T-helper 2 cell treated with Interferon-gamma antibody and Interleukin-4, amounts not matched to agents 5 μg/mL and 100 μg/mL, for 36 hours (primary cell): ENCODE measurements around the gene CASZ1.

ENCODE experiments used
- DNase-seq: peaks from one replicate; pipeline ENCODE4 v3.0.0; 2021; ENCODE audit warnings: low spot score
- H3K27ac Mint-ChIP-seq: one replicate; pipeline ENCODE4 v1.8.0; 2021; ENCODE audit warnings: mild to moderate bottlenecking, mixed read lengths
- H3K27me3 Mint-ChIP-seq: one replicate; pipeline ENCODE4 v1.8.0; 2021; ENCODE audit warnings: low read depth, mixed read lengths
- H3K36me3 Mint-ChIP-seq: one replicate; pipeline ENCODE4 v1.8.0; 2021; ENCODE audit warnings: low read depth, mixed read lengths
- H3K4me1 Mint-ChIP-seq: one replicate; pipeline ENCODE4 v1.8.0; 2021; ENCODE audit warnings: low read depth, mixed read lengths
- H3K4me3 Mint-ChIP-seq: one replicate; pipeline ENCODE4 v1.8.0; 2022; ENCODE audit warnings: mild to moderate bottlenecking, moderate library complexity, mixed read lengths
- H3K9me3 Mint-ChIP-seq: one replicate; pipeline ENCODE4 v1.8.0; 2021; ENCODE audit warnings: mixed read lengths

Gene CASZ1

DNA sequence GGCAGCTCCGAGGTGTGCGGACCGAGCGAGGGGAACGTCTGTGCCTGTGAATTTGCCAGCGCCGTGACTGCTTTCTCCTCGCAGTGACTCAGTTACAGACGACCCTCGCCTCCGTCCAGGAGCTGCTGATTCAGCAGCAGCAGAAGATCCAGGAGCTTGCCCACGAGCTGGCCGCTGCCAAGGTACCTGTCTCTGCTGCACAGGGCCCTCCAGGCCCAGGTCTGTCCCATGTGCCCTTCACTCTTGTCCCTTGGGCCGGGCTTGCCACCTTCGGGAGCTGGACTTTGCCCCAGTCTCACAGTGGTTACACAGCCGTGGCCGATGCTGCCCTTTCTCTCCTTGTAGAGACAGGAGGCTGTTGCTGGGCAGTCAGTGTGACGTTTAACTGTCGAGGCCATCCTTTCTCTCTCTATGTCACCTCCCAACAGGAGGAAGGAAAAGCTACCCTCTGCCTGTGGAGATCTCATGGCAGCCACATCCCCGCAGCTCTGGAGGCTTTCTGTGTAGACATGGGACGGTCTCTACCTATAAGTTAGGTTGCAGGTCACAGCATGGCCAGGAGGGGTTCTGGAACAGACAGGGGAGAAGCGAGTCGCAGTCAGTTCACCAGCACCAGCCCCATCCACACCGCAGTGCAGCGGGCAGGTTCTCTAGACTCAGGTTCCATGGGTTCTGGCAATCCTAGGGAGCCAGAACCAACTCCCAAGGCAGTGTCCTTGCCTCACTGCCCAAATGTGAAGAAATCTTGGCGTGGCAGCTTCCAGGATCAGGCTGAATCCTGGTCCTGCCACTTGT, 172.0 kb downstream of the CASZ1 start:
- no peak overlapping the region for H3K4me3 Mint-ChIP-seq
- H3K27me3 Mint-ChIP-seq = no peaks in the 10 kb centered on the region
- no peaks in the 10 kb centered on the region for H3K36me3 Mint-ChIP-seq
- no peaks in the 10 kb centered on the region for H3K9me3 Mint-ChIP-seq
- no peak for DNase-seq
- no peak overlapping the region for H3K27ac Mint-ChIP-seq
- no peaks in the 10 kb centered on the region for H3K4me1 Mint-ChIP-seq

DNA sequence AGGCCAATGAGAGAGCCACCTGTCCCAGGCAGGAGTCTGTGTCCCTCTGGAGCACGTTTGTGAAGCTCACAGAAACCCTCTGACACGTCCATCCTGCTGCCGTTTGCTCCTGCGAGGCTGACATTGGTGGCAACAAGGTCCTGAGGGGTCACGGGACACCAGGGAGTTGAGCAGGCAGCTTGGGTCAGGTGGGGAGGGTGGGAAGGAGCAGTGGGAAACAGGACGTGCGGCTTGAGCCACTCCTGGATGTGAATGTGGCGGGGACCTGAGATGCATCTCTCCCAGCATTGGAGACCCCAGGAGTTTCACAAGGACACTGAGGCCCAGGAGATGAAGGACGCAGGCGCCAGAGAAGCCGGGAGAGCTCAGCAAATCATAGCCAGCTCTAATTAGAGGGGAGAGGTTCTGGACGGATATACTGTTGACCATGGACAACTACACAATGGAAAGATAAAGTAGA, 172.7 kb downstream of the CASZ1 start:
- no peak for DNase-seq
- H3K4me3 Mint-ChIP-seq = no peak overlapping the region
- H3K27ac Mint-ChIP-seq = no peak overlapping the region
- no peaks in the 10 kb centered on the region for H3K27me3 Mint-ChIP-seq
- no peaks in the 10 kb centered on the region for H3K9me3 Mint-ChIP-seq
- H3K4me1 Mint-ChIP-seq = no peaks in the 10 kb centered on the region
- no peaks in the 10 kb centered on the region for H3K36me3 Mint-ChIP-seq

DNA sequence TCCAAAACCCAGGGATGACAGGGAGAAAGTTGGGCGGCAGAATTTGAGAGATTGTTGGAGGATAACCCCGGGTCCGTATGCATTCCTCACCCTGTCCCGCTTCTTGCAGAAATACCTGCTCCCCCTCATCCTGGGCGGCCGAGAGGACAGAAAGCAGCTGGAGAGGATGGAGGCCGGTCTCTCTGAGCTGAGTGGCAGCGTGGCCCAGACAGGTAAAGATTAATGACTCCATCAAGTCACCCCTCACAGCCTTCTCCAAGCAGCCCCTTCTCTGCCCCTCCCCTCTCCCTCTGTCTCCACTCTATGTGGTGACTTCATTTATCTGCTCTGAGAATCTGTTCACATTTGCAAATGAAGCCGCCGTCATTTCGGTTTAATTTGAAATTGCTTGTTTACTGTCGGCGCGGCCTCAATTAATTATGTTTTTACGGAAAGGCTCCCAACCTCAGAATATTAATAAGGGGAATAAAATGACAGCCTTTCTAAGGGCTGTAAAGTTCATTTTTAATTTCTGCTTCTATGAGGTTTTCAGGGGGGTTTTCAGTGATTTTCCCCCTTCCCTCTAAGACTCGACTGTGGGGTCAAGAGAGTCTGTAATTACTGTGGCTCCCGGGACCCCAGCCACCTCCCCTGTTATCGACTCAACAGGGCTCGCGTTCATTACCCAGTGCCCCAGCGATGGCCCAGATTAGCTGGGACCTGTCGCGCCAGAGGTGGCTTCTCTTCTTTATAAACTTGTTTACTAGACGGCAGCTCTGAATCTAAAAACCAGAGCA, 173.3 kb downstream of the CASZ1 start:
- H3K4me3 Mint-ChIP-seq = no peak overlapping the region
- no peaks in the 10 kb centered on the region for H3K36me3 Mint-ChIP-seq
- H3K27ac Mint-ChIP-seq = no peak overlapping the region
- no peaks in the 10 kb centered on the region for H3K9me3 Mint-ChIP-seq
- H3K4me1 Mint-ChIP-seq = no peaks in the 10 kb centered on the region
- H3K27me3 Mint-ChIP-seq = no peaks in the 10 kb centered on the region
- no peak for DNase-seq

DNA sequence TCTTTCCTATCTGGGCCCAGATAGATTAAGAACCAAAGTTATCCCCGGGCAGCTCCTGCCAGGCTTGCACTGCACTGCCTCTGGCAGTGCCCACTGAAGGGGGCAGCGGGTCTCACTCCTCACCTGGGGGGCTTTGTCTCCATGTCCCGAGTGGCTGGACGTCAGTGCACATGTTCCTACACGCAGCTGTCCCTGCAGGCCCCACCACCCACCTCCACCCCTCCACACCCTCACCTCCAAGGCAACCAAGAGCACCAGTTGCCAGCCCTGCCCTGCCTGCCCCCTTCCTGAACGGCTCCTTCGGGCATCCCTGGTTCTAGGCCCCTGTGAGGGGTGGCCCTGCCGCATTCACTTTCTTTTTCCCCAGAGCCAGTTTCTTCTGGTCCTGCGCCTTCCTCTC, 174.5 kb downstream of the CASZ1 start:
- H3K9me3 Mint-ChIP-seq = no peaks in the 10 kb centered on the region
- no peak overlapping the region for H3K27ac Mint-ChIP-seq
- no peaks in the 10 kb centered on the region for H3K27me3 Mint-ChIP-seq
- no peaks in the 10 kb centered on the region for H3K4me1 Mint-ChIP-seq
- DNase-seq = no peak
- H3K36me3 Mint-ChIP-seq = no peaks in the 10 kb centered on the region
- H3K4me3 Mint-ChIP-seq = no peak overlapping the region

DNA sequence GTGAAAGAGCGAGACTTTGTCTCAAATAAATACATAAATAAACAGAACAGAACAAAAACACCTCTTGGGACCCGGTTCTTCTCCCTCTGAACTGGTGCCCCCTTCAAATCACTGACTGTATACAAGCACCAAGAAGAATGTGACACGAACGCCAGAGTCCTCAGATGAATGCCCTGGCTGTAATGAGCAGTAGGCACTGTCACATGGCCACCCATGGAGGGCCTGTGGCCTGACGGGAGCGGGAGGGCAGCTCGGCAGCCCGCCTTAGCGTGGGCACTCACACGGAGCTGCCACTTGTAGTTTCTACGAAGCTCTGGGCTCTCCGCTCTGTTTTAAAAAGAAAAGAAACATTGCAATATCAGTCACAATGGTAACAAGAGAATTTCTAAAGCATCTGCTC, 175.7 kb downstream of the CASZ1 start:
- H3K27ac Mint-ChIP-seq = no peak overlapping the region
- no peak for DNase-seq
- H3K4me3 Mint-ChIP-seq = no peak overlapping the region
- no peaks in the 10 kb centered on the region for H3K36me3 Mint-ChIP-seq
- no peaks in the 10 kb centered on the region for H3K4me1 Mint-ChIP-seq
- no peaks in the 10 kb centered on the region for H3K9me3 Mint-ChIP-seq
- no peaks in the 10 kb centered on the region for H3K27me3 Mint-ChIP-seq

DNA sequence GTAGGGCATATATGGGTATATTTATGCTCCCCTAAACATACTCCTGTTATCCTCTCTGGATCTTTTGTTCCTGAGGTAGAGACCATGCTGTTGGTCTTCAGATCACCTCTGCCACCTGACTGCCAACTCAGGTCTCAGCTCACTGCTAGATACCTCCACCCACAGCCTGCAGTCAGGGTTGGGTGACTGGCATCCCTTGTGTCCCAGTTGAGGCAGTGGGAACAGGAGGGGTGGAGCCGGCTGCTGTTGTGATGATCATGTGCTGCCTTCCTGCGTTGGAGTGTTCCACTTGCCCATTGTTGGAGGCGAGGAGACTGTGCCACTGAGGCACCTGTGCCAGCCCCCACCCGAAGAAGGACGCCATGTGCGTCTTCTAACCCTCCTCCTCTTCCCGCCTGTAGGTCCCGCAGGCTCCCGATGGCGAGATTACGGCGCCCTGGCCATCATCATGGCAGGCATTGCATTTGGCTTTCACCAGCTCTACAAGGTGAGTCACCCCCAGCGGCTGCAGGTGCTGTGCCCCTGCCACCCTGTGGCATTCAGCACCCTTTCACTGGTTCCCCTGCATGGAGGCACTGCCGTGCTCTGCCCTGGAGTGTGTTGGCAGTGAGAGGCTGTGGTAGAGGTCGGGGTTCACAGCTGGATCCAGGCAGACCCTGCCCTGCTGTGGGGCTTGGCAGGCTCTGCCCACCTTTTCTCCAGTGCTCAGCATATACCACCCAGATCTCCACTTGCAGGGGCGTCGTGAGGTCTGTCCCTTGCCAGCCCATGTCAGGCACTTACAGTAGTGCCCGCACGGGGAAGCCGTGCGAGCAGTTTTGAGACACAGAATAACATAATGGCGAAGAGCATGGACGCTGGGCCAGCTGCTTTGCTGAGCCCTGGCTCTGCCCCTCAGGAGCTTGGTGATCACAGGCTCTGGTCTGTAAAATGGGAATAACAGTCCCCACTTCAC, 178.2 kb downstream of the CASZ1 start:
- Mint-ChIP-seq H3K4me1 (no peaks in the 10 kb centered on the region), H3K36me3 (no peaks in the 10 kb centered on the region), H3K27me3 (no peaks in the 10 kb centered on the region), H3K4me3 (no peak overlapping the region), H3K27ac (no peak overlapping the region), H3K9me3 (no peaks in the 10 kb centered on the region)
- no peak for DNase-seq

DNA sequence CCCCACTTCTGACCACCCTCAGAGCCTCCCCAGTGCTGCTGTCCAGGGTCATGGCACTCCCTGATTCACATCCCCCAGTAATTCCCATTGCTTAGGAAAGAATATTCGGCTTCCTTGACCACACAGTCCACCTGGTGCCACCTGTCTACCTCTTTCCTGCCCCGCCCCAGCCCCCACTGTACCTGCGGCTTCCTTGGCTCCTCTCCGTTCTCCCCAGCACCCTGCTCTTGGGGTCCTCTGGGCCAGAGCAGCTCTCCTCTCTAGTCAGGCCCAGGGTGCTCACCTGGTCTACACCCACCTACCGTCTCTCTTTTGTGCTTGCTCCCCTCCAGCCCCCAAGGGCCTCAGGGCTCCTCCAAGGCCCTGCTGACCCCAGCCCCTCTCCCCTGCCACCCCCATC, 179.1 kb downstream of the CASZ1 start:
- no peaks in the 10 kb centered on the region for H3K9me3 Mint-ChIP-seq

DNA sequence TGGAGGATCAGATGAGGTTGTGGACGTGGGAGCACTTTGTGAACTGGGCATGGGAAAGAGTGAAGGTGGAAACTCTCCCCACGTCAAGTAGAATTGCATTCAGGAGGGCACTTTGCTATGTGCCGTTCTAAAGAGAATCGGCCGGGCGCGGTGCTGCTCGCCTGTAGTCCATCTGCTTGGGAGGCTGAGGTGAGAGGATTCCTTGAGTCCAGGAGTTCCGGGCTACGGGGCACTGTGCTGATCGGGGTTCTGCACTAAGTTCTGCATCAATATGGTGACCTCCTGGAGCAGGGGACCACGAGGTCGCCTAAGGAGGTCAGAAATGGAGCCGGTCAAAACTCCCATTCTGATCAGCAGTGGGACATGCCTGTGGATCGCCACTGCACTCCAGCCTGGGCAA, 179.8 kb downstream of the CASZ1 start:
- no peaks in the 10 kb centered on the region for H3K27me3 Mint-ChIP-seq
- H3K4me1 Mint-ChIP-seq = no peaks in the 10 kb centered on the region
- no peak overlapping the region for H3K27ac Mint-ChIP-seq
- DNase-seq = no peak
- no peak overlapping the region for H3K4me3 Mint-ChIP-seq
- no peaks in the 10 kb centered on the region for H3K9me3 Mint-ChIP-seq
- no peaks in the 10 kb centered on the region for H3K36me3 Mint-ChIP-seq

More for the DNA sequence above, 179.1 kb downstream of the CASZ1 start:
- H3K4me1 Mint-ChIP-seq = no peaks in the 10 kb centered on the region
- no peaks in the 10 kb centered on the region for H3K36me3 Mint-ChIP-seq
- no peak for DNase-seq
- no peak overlapping the region for H3K27ac Mint-ChIP-seq
- H3K27me3 Mint-ChIP-seq = no peaks in the 10 kb centered on the region
- no peak overlapping the region for H3K4me3 Mint-ChIP-seq

DNA sequence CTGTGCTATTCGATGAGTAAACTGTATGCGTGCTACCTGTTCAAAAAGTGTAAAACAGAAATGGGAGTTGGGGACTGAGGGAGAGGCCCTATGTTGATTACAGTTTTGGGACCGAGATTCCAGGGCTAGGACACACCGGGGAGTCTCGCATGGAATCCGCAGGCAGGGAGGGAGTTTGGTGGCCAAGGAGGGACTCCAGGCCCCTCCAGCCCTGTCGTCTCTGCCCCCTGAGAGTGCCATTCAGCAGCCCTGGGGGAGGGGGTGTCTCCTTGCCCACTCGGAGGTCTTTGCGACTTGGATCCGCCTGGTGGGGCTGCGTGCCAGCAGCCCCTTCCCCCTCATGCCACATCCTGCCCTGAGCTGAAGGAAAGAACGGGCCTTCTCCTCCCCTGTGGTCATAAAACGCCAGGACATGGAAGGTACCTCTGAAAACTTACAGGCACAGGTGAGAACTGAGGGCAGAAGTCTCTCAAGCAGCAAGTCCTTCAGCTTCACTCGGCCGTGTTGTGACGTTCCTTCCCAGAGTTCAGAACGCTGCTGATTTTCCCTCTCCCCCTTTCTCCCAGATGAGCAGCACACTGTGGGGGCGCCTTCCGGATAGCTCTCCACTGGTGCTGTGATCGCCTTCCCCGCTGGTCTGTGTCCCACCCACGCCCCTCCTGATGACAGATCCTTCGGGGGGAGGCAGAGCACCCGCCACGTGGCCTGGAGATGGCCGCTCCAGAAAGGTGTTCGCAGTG, 180.3 kb downstream of the CASZ1 start:
- no peaks in the 10 kb centered on the region for H3K36me3 Mint-ChIP-seq
- no peak overlapping the region for H3K27ac Mint-ChIP-seq
- no peaks in the 10 kb centered on the region for H3K27me3 Mint-ChIP-seq
- no peaks in the 10 kb centered on the region for H3K9me3 Mint-ChIP-seq
- no peak overlapping the region for H3K4me3 Mint-ChIP-seq
- no peaks in the 10 kb centered on the region for H3K4me1 Mint-ChIP-seq
- DNase-seq = no peak

DNA sequence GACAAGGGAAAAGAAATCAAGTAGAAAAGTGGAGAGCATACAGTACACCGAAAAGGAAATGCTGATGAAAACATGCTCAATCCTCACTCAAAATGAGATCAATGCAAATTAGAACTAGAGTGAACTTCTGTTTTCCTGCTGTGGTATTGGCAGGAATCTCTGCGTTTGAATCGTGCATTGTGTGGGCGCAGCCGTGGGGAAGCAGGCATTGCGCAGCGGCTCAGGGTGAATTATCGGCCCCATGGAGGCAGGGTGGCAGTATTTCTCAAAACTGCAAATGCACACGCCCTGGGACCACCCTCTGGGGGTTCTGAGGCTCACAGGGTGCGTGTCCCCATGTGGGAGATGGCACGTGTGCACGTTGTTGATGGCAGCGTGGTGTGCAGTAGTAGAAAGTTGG, 181.1 kb downstream of the CASZ1 start:
- Mint-ChIP-seq H3K36me3 (no peaks in the 10 kb centered on the region), H3K27me3 (no peaks in the 10 kb centered on the region), H3K4me3 (no peak overlapping the region), H3K9me3 (no peaks in the 10 kb centered on the region), H3K4me1 (no peaks in the 10 kb centered on the region), H3K27ac (no peak overlapping the region)
- DNase-seq = no peak

DNA sequence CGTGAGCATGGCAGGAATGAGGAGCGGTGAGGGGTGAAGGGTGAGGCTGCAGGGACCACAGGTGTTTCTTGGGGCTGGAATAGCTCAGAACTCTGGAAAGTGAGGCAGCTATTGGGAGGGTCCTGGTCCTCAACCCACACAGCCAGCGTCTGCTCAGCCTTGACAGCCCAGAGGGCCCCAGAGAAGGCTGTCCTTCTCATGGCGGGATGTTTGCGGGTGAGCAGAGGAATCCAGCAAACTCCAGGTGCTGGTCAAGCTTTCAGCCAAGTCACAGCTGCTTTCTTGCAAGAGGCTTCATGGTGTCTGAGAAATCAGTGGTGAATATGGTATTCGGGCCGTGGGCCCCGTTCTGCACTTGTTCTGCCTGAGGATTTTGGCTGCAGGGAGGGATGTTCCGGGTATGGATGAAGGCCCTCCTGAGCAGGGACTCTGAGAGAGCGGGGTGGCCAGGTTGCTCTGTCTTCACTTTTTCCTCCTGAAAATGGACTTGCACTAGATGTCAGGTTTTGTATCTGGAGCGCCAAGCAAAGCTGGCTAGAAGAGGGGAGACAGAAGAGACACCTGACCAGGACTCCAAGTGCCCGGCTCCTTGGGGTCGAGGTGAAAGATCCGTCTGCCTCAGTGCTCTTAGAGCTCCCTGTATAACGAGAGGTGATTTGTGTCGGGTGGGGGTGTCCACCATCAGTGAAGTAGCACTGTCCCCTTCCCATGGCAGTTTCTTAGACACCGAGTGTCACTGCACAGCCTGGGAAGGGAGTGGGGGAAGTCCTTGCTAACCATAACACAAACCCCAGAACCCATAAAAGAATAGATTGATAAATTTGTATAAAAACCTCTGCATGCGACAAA, 181.8 kb downstream of the CASZ1 start:
- Mint-ChIP-seq H3K9me3 (no peaks in the 10 kb centered on the region), H3K4me1 (no peaks in the 10 kb centered on the region), H3K27me3 (no peaks in the 10 kb centered on the region), H3K36me3 (no peaks in the 10 kb centered on the region), H3K27ac (no peak overlapping the region), H3K4me3 (no peak overlapping the region)
- DNase-seq = no peak

DNA sequence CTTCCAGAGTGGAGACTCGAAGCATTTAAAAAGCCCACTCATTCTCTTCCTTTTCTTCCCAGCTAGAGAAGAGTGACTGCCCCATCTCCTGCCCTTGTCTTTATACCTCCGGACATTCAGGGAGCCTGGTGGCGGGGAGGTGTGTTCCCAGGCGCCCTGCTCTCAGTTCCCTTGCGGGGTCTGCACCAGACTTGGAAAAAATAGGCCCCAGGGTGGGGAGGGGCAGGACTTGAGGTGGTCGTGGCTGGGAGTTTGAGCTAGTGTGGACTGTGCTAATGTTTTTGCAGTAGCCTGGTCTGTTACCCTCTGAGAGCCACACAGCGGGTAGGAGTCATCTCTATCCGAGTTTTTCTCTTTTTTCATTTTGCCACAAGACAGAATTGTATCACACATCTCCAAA, 182.6 kb downstream of the CASZ1 start:
- Mint-ChIP-seq H3K4me3 (no peak overlapping the region), H3K9me3 (no peaks in the 10 kb centered on the region), H3K27me3 (no peaks in the 10 kb centered on the region), H3K27ac (no peak overlapping the region), H3K36me3 (no peaks in the 10 kb centered on the region), H3K4me1 (no peaks in the 10 kb centered on the region)
- no peak for DNase-seq

DNA sequence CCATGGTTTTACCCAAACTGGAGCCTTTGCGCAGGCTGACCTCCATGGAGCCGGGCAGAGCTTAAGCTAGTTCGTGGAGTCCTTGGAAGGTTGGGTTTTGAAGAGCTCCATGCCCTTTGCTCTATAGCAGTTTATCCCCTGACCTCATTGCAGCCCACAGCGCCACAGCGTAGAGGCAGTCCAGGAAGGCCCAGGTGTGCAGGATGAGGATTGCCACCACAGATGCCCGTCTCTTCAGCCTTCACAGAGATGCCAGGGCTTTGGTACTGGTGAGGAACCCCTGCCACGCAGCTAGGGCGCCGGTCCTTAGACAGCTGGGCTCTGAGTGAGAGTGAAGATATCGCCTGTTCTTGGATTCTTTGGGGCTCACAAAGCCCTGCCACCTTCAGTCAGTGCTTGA, 183.1 kb downstream of the CASZ1 start:
- Mint-ChIP-seq H3K4me1 (no peaks in the 10 kb centered on the region), H3K27ac (no peak overlapping the region), H3K4me3 (no peak overlapping the region), H3K9me3 (no peaks in the 10 kb centered on the region), H3K27me3 (no peaks in the 10 kb centered on the region), H3K36me3 (no peaks in the 10 kb centered on the region)
- no peak for DNase-seq
